Amniotic stem cell (primary cell): ENCODE results near the gene BTBD6.
"Not testable (repeated sequence)": the region's sequence is repeated elsewhere in the genome, so short reads cannot be mapped to it uniquely, and the experiment has no call there.

Experiments
- DNase-seq: peaks from one replicate; lab custom pipeline; 2025; lab: John Stamatoyannopoulos, UW

Gene BTBD6

DNA sequence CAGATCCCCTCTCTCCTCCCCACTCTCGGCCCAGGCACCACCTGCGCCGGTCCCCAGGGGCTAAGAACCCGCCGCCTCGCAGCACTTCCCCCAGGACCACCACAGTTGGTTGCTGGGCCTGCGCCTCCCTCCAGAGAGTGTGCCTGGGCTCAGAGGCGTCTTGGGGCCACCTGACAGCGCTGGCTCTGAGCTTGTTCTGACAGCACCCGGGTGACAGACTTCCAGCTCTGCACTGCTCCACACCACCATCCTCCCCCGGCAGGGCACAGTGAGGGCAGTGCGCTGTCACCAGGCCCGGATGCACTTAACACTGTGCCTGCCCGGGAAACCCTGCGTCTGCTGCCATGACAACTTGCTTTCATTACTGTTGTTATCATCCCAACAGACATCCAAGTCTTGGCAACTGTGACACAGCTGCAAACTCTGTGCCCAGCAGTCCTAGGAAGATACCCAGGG is 45.8 kb downstream of the BTBD6 start:
- no peak for DNase-seq

GRCh38 chr14:105297311-105297710 is 49.0 kb downstream of the BTBD6 start:
- DNase-seq, result not testable (repeated sequence)

DNA sequence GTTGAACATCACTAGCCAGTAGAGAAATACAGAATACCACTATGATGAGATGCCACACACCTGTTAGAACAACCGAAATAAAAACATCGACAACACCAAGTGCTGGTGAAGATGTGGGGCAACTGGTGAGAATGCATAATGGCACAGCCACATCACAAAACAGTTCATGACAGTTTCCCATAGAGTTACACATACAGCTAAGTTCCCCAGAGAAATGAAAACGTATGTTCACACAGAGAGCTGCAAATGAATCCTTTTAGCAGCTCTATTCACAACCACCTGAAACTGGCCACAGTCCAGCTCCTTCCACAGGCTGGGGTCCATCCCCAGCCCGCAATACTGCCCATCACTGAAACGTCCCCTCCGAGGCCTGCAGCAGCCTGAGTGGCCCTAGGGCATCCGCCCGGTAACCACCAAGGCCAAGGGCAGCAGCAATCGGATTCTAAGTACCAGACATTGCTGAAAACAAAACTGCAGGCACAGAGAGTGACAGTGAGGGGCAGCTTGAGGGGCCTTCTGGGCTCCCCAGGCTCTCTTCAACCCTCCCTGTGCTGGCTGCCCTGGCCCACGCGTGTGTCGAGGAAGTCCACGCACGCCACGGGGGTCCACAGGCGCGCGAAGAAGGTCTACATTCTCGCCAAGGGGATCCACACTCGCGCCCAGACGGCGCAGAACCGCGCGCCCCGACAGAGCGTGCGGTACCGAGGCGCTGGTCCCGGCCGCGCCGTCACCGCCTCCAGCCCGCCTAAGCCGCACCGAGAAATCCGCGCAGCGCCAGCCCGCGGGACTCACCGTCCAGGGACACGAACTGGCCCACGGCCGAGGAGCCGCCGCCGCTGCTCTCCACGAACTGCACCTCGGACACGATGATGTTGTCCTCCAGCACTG is 51.6 kb downstream of the BTBD6 start:
- no peak for DNase-seq
